ENCODE measurements around the gene PLGRKT.

PLGRKT gene

GRCh38 chr9:5393497-5393896 lies 44.2 kb downstream of the PLGRKT start:
- TF ChIP-seq ZNF274 (IDR thresholded peaks at IDR 0.05; ENCODE audit: low read depth, low read length): no peak
- H3K4me3 ChIP-seq (ENCODE audit: low read length): no peak overlapping the region

- H3K4me3 ChIP-seq (ENCODE audit: low read length): no peak overlapping the region
- no peak for TF ChIP-seq ZNF274 (IDR thresholded peaks at IDR 0.05; ENCODE audit: low read depth, low read length)
These were observed 45.4 kb downstream of the PLGRKT start for GRCh38 chr9:5392285-5392684.

- no peak overlapping the region for H3K4me3 ChIP-seq (ENCODE audit: low read length)
- TF ChIP-seq ZNF274 (IDR thresholded peaks at IDR 0.05; ENCODE audit: low read depth, low read length): no peak
These were observed 48.5 kb downstream of the PLGRKT start for GRCh38 chr9:5389109-5389732.

GRCh38 chr9:5388026-5388819 lies 49.5 kb downstream of the PLGRKT start:
- no peak overlapping the region for H3K4me3 ChIP-seq (ENCODE audit: low read length)
- TF ChIP-seq ZNF274 (IDR thresholded peaks at IDR 0.05; ENCODE audit: low read depth, low read length): no peak

- TF ChIP-seq ZNF274 (IDR thresholded peaks at IDR 0.05; ENCODE audit: low read depth, low read length): no peak
- no peak overlapping the region for H3K4me3 ChIP-seq (ENCODE audit: low read length)
These were observed 53.3 kb downstream of the PLGRKT start for GRCh38 chr9:5384436-5384835.

- TF ChIP-seq ZNF274 (IDR thresholded peaks at IDR 0.05; ENCODE audit: low read depth, low read length): no peak
- H3K4me3 ChIP-seq (ENCODE audit: low read length): no peak overlapping the region
These were observed 55.2 kb downstream of the PLGRKT start for GRCh38 chr9:5382479-5382878.

GRCh38 chr9:5375790-5376477 lies 61.8 kb downstream of the PLGRKT start:
- no peak for TF ChIP-seq ZNF274 (IDR thresholded peaks at IDR 0.05; ENCODE audit: low read depth, low read length)
- no peak overlapping the region for H3K4me3 ChIP-seq (ENCODE audit: low read length)

GRCh38 chr9:5375091-5375490 lies 62.6 kb downstream of the PLGRKT start:
- TF ChIP-seq ZNF274 (IDR thresholded peaks at IDR 0.05; ENCODE audit: low read depth, low read length): no peak
- H3K4me3 ChIP-seq (ENCODE audit: low read length): no peak overlapping the region

- peak overlapping the region; percentile 16; the same call in 1 of the 2 replicates for H3K4me3 ChIP-seq (ENCODE audit: low read length)
- TF ChIP-seq ZNF274 (IDR thresholded peaks at IDR 0.05; ENCODE audit: low read depth, low read length): no peak
These were observed 73.3 kb downstream of the PLGRKT start for GRCh38 chr9:5364294-5365024.

- H3K4me3 ChIP-seq (ENCODE audit: low read length): no peak overlapping the region
- TF ChIP-seq ZNF274 (IDR thresholded peaks at IDR 0.05; ENCODE audit: low read depth, low read length): no peak
These were observed 76.3 kb downstream of the PLGRKT start for GRCh38 chr9:5361326-5362010.

GRCh38 chr9:5360341-5360740 lies 77.4 kb downstream of the PLGRKT start:
- no peak for TF ChIP-seq ZNF274 (IDR thresholded peaks at IDR 0.05; ENCODE audit: low read depth, low read length)
- H3K4me3 ChIP-seq (ENCODE audit: low read length): no peak overlapping the region

- no peak overlapping the region for H3K4me3 ChIP-seq (ENCODE audit: low read length)
- no peak for TF ChIP-seq ZNF274 (IDR thresholded peaks at IDR 0.05; ENCODE audit: low read depth, low read length)
These were observed 80.2 kb downstream of the PLGRKT start for GRCh38 chr9:5357431-5358105.

- no peak for TF ChIP-seq ZNF274 (IDR thresholded peaks at IDR 0.05; ENCODE audit: low read depth, low read length)
These were observed 81.9 kb downstream of the PLGRKT start for GRCh38 chr9:5355817-5356216.

More at GRCh38 chr9:5355817-5356216, 81.9 kb downstream of the PLGRKT start:
- H3K4me3 ChIP-seq (ENCODE audit: low read length): no peak overlapping the region
